Breast epithelium (tissue), 3 donors: ENCODE results near the gene GNAI2.

ENCODE experiments used
- POLR2AphosphoS5 ChIP-seq, 3 donors: sonication (generic); formaldehyde crosslinking; IDR thresholded peaks; one replicate each; pipeline ENCODE4 v1.6.1; 2017; ENCODE audit warnings: antibody characterized with exemption in 3 of 3
- TF ChIP-seq, protein P1 (sequence below), 3 donors: fragments of 450-650 bp; IDR thresholded peaks; one replicate each; pipeline ENCODE4 v1.5.1; 2016 to 2017; ENCODE audit warnings: antibody characterized with exemption in 3 of 3, mild to moderate bottlenecking in 3 of 3, moderate library complexity in 3 of 3

DNA sequence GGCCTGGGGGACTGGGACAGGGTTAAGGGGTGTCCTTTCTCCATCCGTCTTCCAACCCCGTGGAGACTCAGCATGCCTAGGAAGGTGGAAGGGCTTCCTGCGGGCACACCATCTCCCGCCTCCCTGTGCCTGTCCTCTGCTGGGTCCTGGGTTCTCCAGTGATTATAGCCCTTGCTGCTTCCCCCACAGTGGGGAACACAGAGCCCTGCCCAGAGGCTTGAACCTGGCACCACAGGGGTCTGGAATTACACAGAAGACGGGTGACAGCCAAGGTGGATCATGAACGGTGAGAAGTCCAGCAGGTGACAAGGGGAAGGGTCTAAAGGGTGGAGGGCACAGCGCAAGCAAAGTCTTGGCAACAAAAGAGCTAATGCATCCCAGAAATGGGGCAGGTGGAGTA lies 26.8 kb downstream of the GNAI2 start:
- TF ChIP-seq, protein P1, sequence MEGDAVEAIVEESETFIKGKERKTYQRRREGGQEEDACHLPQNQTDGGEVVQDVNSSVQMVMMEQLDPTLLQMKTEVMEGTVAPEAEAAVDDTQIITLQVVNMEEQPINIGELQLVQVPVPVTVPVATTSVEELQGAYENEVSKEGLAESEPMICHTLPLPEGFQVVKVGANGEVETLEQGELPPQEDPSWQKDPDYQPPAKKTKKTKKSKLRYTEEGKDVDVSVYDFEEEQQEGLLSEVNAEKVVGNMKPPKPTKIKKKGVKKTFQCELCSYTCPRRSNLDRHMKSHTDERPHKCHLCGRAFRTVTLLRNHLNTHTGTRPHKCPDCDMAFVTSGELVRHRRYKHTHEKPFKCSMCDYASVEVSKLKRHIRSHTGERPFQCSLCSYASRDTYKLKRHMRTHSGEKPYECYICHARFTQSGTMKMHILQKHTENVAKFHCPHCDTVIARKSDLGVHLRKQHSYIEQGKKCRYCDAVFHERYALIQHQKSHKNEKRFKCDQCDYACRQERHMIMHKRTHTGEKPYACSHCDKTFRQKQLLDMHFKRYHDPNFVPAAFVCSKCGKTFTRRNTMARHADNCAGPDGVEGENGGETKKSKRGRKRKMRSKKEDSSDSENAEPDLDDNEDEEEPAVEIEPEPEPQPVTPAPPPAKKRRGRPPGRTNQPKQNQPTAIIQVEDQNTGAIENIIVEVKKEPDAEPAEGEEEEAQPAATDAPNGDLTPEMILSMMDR (IDR thresholded peaks at IDR 0.05) = no peak
- no peak for TF ChIP-seq POLR2AphosphoS5 (IDR thresholded peaks at IDR 0.05)
